ENCODE data around the gene RCBTB2. TPM values are rescaled to one million over a fixed set of nuclear protein-coding genes. Genes with fewer than 3 reads are reported as not detected.
A peak's percentile ranks its signal among the peaks of the same experiment; 100 is the strongest.
"Not testable (repeated sequence)": the region's sequence is repeated elsewhere in the genome, so short reads cannot be mapped to it uniquely, and the experiment has no call there.

The RCBTB2 gene
- total RNA-seq (2012; rRNA removed): 3.9 and 8.6 TPM in 2 replicates

GRCh38 chr13:48532506-48533499 is at the start of gene RCBTB2:
Gene RCBTB2 (minus strand): TSS chr13:48533080. CDS start chr13:48521939, 11,141 bp downstream.
- Histone ChIP-seq H3K4me1 (ENCODE audit: control insufficient read depth, insufficient read depth, low read length) (peaks cover 12% of the 10 kb centered on the region), H3K4me2 (ENCODE audit: low read length) (peak within 1 kb of the TSS; percentile 86), H3K9ac (ENCODE audit: low read depth, low read length) (peak within 1 kb of the TSS; percentile 92), H3K27me3 (ENCODE audit: control insufficient read depth, insufficient read depth, low read length) (no peaks in the 10 kb centered on the region), H3K36me3 (ENCODE audit: insufficient read depth, low read length) (no peaks in the 10 kb centered on the region), H3K9me3 (replicated peaks; ENCODE audit: low read length) (no peaks in the 10 kb centered on the region), H3K4me3 (ENCODE audit: low read length) (peak within 1 kb of the TSS; percentile 86)

GRCh38 chr13:48582084-48582483 is 49.2 kb upstream of the RCBTB2 start:
- Histone ChIP-seq H3K27me3 (ENCODE audit: control insufficient read depth, insufficient read depth, low read length) (peaks cover 5% of the 10 kb centered on the region), H3K4me1 (ENCODE audit: control insufficient read depth, insufficient read depth, low read length) (peaks cover 7% of the 10 kb centered on the region), H3K9me3 (replicated peaks; ENCODE audit: low read length) (no peaks in the 10 kb centered on the region), H3K9ac (ENCODE audit: low read depth, low read length) (no peak overlapping the region), H3K4me2 (ENCODE audit: low read length) (no peak overlapping the region), H3K4me3 (ENCODE audit: low read length) (no peak overlapping the region), H3K36me3 (ENCODE audit: insufficient read depth, low read length) (no peaks in the 10 kb centered on the region)

GRCh38 chr13:48580896-48581295 is 48.0 kb upstream of the RCBTB2 start:
- Histone ChIP-seq H3K9me3 (replicated peaks; ENCODE audit: low read length) (no peaks in the 10 kb centered on the region), H3K36me3 (ENCODE audit: insufficient read depth, low read length) (no peaks in the 10 kb centered on the region), H3K4me2 (ENCODE audit: low read length) (no peak overlapping the region), H3K4me1 (ENCODE audit: control insufficient read depth, insufficient read depth, low read length) (peaks cover 7% of the 10 kb centered on the region), H3K27me3 (ENCODE audit: control insufficient read depth, insufficient read depth, low read length) (peaks cover 5% of the 10 kb centered on the region), H3K4me3 (ENCODE audit: low read length) (no peak overlapping the region), H3K9ac (ENCODE audit: low read depth, low read length) (no peak overlapping the region)

GRCh38 chr13:48580185-48580803 is 47.4 kb upstream of the RCBTB2 start:
- H3K4me1 ChIP-seq (ENCODE audit: control insufficient read depth, insufficient read depth, low read length): peaks cover 3% of the 10 kb centered on the region
- no peak overlapping the region for H3K4me3 ChIP-seq (ENCODE audit: low read length)
- peaks cover 5% of the 10 kb centered on the region for H3K27me3 ChIP-seq (ENCODE audit: control insufficient read depth, insufficient read depth, low read length)
- H3K36me3 ChIP-seq (ENCODE audit: insufficient read depth, low read length): no peaks in the 10 kb centered on the region
- no peak overlapping the region for H3K9ac ChIP-seq (ENCODE audit: low read depth, low read length)
- H3K9me3 ChIP-seq (replicated peaks; ENCODE audit: low read length): no peaks in the 10 kb centered on the region
- H3K4me2 ChIP-seq (ENCODE audit: low read length): no peak overlapping the region

- H3K36me3 ChIP-seq (ENCODE audit: insufficient read depth, low read length); H3K27me3 ChIP-seq (ENCODE audit: control insufficient read depth, insufficient read depth, low read length); H3K9ac ChIP-seq (ENCODE audit: low read depth, low read length); H3K9me3 ChIP-seq (replicated peaks; ENCODE audit: low read length); H3K4me3 ChIP-seq (ENCODE audit: low read length); H3K4me1 ChIP-seq (ENCODE audit: control insufficient read depth, insufficient read depth, low read length); H3K4me2 ChIP-seq (ENCODE audit: low read length): not testable (repeated sequence)
Measured at GRCh38 chr13:48579919-48580180, 47.0 kb upstream of the RCBTB2 start.

- Histone ChIP-seq H3K4me3 (ENCODE audit: low read length) (no peak overlapping the region), H3K9ac (ENCODE audit: low read depth, low read length) (no peak overlapping the region), H3K36me3 (ENCODE audit: insufficient read depth, low read length) (no peaks in the 10 kb centered on the region), H3K27me3 (ENCODE audit: control insufficient read depth, insufficient read depth, low read length) (peaks cover 5% of the 10 kb centered on the region), H3K4me2 (ENCODE audit: low read length) (no peak overlapping the region), H3K4me1 (ENCODE audit: control insufficient read depth, insufficient read depth, low read length) (no peaks in the 10 kb centered on the region), H3K9me3 (replicated peaks; ENCODE audit: low read length) (no peaks in the 10 kb centered on the region)
Measured at GRCh38 chr13:48579165-48579918, 46.5 kb upstream of the RCBTB2 start.

GRCh38 chr13:48578516-48579164 is 45.8 kb upstream of the RCBTB2 start:
- Histone ChIP-seq H3K4me2 (ENCODE audit: low read length) (no peak overlapping the region), H3K4me3 (ENCODE audit: low read length) (no peak overlapping the region), H3K9me3 (replicated peaks; ENCODE audit: low read length) (no peaks in the 10 kb centered on the region), H3K9ac (ENCODE audit: low read depth, low read length) (no peak overlapping the region), H3K4me1 (ENCODE audit: control insufficient read depth, insufficient read depth, low read length) (no peaks in the 10 kb centered on the region), H3K27me3 (ENCODE audit: control insufficient read depth, insufficient read depth, low read length) (peaks cover 5% of the 10 kb centered on the region), H3K36me3 (ENCODE audit: insufficient read depth, low read length) (no peaks in the 10 kb centered on the region)

- Histone ChIP-seq H3K36me3 (ENCODE audit: insufficient read depth, low read length) (no peaks in the 10 kb centered on the region), H3K9me3 (replicated peaks; ENCODE audit: low read length) (no peaks in the 10 kb centered on the region), H3K4me2 (ENCODE audit: low read length) (no peak overlapping the region), H3K4me1 (ENCODE audit: control insufficient read depth, insufficient read depth, low read length) (peaks cover 6% of the 10 kb centered on the region), H3K4me3 (ENCODE audit: low read length) (no peak overlapping the region), H3K9ac (ENCODE audit: low read depth, low read length) (no peak overlapping the region), H3K27me3 (ENCODE audit: control insufficient read depth, insufficient read depth, low read length) (no peaks in the 10 kb centered on the region)
Measured at GRCh38 chr13:48576448-48577010, 43.6 kb upstream of the RCBTB2 start.

GRCh38 chr13:48575031-48575430 is 42.2 kb upstream of the RCBTB2 start:
- Histone ChIP-seq H3K36me3 (ENCODE audit: insufficient read depth, low read length) (no peaks in the 10 kb centered on the region), H3K27me3 (ENCODE audit: control insufficient read depth, insufficient read depth, low read length) (no peaks in the 10 kb centered on the region), H3K9me3 (replicated peaks; ENCODE audit: low read length) (no peaks in the 10 kb centered on the region), H3K4me1 (ENCODE audit: control insufficient read depth, insufficient read depth, low read length) (peaks cover 21% of the 10 kb centered on the region), H3K4me3 (ENCODE audit: low read length) (no peak overlapping the region), H3K9ac (ENCODE audit: low read depth, low read length) (no peak overlapping the region), H3K4me2 (ENCODE audit: low read length) (no peak overlapping the region)

- H3K4me2 ChIP-seq (ENCODE audit: low read length): no peak overlapping the region
- H3K4me3 ChIP-seq (ENCODE audit: low read length): no peak overlapping the region
- peaks cover 21% of the 10 kb centered on the region for H3K4me1 ChIP-seq (ENCODE audit: control insufficient read depth, insufficient read depth, low read length)
- H3K27me3 ChIP-seq (ENCODE audit: control insufficient read depth, insufficient read depth, low read length): no peaks in the 10 kb centered on the region
- no peaks in the 10 kb centered on the region for H3K9me3 ChIP-seq (replicated peaks; ENCODE audit: low read length)
- H3K36me3 ChIP-seq (ENCODE audit: insufficient read depth, low read length): no peaks in the 10 kb centered on the region
- no peak overlapping the region for H3K9ac ChIP-seq (ENCODE audit: low read depth, low read length)
Measured at GRCh38 chr13:48574041-48574796, 41.3 kb upstream of the RCBTB2 start.

Data from skeletal muscle satellite cell (primary cell).